ENCODE results near the gene TCERG1.
"Not testable (repeated sequence)": the region's sequence is repeated elsewhere in the genome, so short reads cannot be mapped to it uniquely, and the experiment has no call there.

The TCERG1 gene

DNA sequence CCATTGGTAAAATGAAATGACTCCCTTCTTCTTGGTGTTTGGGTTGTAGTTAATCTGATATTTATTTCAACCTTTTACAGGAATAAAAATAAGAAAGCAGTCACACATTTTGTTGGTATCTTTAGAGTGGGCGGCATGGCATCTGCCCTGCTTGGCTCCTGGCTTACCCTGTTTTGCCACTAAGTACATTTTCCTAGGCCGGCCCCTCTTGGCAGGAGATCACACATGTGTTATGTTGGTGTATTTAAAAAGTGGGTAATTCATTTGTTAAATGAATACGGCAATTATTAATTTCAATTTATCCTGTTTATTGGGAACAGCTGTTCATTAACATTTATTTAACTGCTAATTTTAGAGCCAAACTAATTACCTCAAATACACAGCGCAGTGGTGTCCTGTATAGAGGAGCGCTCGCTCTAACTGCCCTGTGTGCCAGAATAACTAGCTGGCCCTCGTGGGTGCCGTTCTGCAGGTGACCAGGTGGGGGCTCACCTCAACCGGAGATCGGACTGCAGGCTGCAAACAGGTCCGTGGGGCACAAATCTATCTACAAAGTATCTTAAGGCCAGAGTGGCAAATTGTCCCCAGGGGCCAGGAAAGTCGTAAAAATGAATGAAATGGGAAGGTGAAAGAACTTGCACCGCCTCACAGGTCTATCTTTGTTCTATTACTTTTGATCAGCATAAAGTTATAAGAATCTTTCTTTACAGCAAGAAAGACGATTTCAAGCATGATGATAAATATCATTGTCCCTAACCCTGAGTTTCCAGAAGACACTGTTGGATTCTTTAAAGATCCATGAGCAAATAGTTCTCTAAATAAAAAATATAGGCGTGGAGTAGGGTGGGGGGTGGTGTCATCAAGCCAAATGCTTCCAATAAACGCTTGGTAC lies 95.1 kb downstream of the TCERG1 start:
- Histone ChIP-seq H3K9ac (no peak overlapping the region), H3K4me3 (no peak overlapping the region), H3K4me2 (no peak overlapping the region), H3K27ac (no peak overlapping the region), H4K20me1 (no peaks in the 10 kb centered on the region), H3K9me3 (replicated peaks in 1 of 11) (no peaks in the 10 kb centered on the region), H3K27me3 (no peaks in the 10 kb centered on the region), H3K4me1 (no peaks in the 10 kb centered on the region), H3K36me3 (no peaks in the 10 kb centered on the region)
- TF ChIP-seq Cebpa-rat (IDR thresholded peaks at IDR 0.05): no peak

DNA sequence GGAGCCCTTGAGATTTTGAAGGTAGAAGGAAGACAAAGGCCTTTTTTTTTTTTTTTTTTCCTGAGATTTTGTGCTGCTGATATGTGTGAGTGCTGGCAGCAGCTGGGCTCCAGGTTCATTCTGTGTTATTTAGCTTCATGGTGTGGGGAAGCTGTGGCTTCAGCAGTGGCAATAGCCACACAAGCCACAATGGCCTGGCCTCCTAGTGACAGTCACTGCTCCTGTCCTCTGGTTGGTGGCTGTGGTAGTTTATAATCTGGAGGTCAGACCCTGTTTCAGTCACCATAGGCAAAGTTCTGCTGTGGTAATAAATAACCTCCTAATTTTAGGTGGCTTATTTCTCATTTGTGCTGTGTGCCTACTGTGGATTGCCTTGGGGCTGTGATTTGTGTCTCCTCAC lies 97.1 kb downstream of the TCERG1 start:
- no peak for TF ChIP-seq Cebpa-rat (IDR thresholded peaks at IDR 0.05)
- no peak overlapping the region for H3K4me2 ChIP-seq
- no peak overlapping the region for H3K4me3 ChIP-seq
- no peak overlapping the region for H3K9ac ChIP-seq
- H3K36me3 ChIP-seq: no peaks in the 10 kb centered on the region
- H3K9me3 ChIP-seq (replicated peaks in 1 of 11): no peaks in the 10 kb centered on the region
- no peaks in the 10 kb centered on the region for H3K27me3 ChIP-seq
- no peaks in the 10 kb centered on the region for H4K20me1 ChIP-seq
- H3K4me1 ChIP-seq: no peaks in the 10 kb centered on the region
- no peak overlapping the region for H3K27ac ChIP-seq

DNA sequence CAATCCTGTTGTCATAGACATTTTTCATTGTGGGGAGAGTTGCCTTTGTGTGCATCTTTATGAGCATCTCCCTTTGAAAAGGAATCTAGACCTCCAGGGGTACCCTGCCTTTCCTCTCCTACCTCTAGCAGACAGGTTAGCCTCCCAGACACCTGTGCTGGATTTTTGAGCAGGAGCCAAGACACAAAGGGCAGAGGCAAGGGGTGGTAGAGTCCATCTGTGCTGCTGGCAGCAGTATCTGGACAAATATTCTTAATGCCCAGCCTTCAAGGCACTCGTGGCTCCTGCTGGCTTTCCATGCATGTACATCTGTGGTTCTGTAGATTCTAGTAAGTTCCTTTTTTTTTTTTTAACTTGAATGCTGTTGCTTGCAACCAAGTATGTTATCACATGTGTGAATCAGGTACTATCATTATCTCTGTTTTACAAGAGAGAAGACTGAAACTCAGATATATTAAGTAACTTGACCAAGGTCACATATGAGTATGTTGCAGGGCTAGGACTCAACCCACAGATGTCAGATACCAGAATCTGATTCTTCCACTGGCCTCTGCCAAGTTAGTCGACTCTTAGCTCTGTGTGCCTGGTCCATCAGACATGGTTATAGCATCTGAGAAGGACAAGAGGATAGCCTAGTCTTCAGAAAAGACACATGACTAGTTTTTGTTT lies 101.8 kb downstream of the TCERG1 start:
- H3K4me2 ChIP-seq: no peak overlapping the region
- no peak overlapping the region for H3K4me3 ChIP-seq
- H4K20me1 ChIP-seq: no peaks in the 10 kb centered on the region
- no peaks in the 10 kb centered on the region for H3K36me3 ChIP-seq
- TF ChIP-seq Cebpa-rat (IDR thresholded peaks at IDR 0.05): no peak
- no peak overlapping the region for H3K27ac ChIP-seq
- no peak overlapping the region for H3K9ac ChIP-seq
- no peaks in the 10 kb centered on the region for H3K4me1 ChIP-seq
- H3K27me3 ChIP-seq: no peaks in the 10 kb centered on the region
- H3K9me3 ChIP-seq (replicated peaks in 1 of 11): no peaks in the 10 kb centered on the region

- no peak overlapping the region for H3K27ac ChIP-seq
- H4K20me1 ChIP-seq: no peaks in the 10 kb centered on the region
- no peak overlapping the region for H3K4me3 ChIP-seq
- H3K27me3 ChIP-seq: no peaks in the 10 kb centered on the region
- TF ChIP-seq Cebpa-rat (IDR thresholded peaks at IDR 0.05): no peak
- no peak overlapping the region for H3K9ac ChIP-seq
- no peak overlapping the region for H3K4me2 ChIP-seq
- H3K36me3 ChIP-seq: no peaks in the 10 kb centered on the region
- no peaks in the 10 kb centered on the region for H3K4me1 ChIP-seq
- H3K9me3 ChIP-seq (replicated peaks in 1 of 11): no peaks in the 10 kb centered on the region
Measured at GRCh38 chr5:146549615-146550014, 102.5 kb downstream of the TCERG1 start.

DNA sequence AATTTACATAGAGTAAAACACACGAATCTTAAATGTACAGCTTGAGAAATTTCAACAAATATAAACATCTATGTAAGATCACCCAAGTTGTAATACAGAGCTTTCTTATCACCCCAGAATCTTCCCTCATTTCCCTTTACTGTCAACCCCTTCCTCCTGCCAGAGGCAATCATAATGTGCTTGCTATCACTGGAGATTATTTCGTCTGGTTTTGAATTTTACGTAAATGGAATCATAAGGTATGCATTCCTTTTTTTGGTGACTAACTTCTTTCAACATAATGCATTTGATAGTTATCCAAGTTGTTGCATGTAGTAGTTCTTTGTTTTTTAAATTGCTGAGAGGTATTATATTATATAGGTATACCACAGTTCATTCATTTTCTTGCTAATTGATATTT lies 106.3 kb downstream of the TCERG1 start:
- H4K20me1 ChIP-seq: no peaks in the 10 kb centered on the region

GRCh38 chr5:146556884-146557283 lies 109.8 kb downstream of the TCERG1 start:
- H3K9ac ChIP-seq; H3K4me2 ChIP-seq; H4K20me1 ChIP-seq; H3K9me3 ChIP-seq (replicated peaks in 1 of 11); H3K36me3 ChIP-seq; H3K27ac ChIP-seq; H3K4me3 ChIP-seq; H3K4me1 ChIP-seq; H3K27me3 ChIP-seq: not testable (repeated sequence)

More for the DNA sequence above, 106.3 kb downstream of the TCERG1 start:
- no peak for TF ChIP-seq Cebpa-rat (IDR thresholded peaks at IDR 0.05)
- Histone ChIP-seq H3K36me3 (no peaks in the 10 kb centered on the region), H3K27ac (no peak overlapping the region), H3K4me2 (no peak overlapping the region), H3K27me3 (no peaks in the 10 kb centered on the region), H3K4me3 (no peak overlapping the region), H3K9ac (no peak overlapping the region), H3K4me1 (no peaks in the 10 kb centered on the region), H3K9me3 (replicated peaks in 1 of 11) (peaks cover 0 to 8% (median 0%) of the 10 kb centered on the region in 11 experiments; a peak in 4 of 22 replicates)

GRCh38 chr5:146560205-146560812 lies 113.2 kb downstream of the TCERG1 start:
- Histone ChIP-seq H3K4me2 (no peak overlapping the region), H3K9me3 (replicated peaks in 1 of 11) (peaks cover 0 to 8% (median 0%) of the 10 kb centered on the region in 11 experiments; a peak in 4 of 22 replicates), H3K27ac (no peak overlapping the region), H3K36me3 (no peaks in the 10 kb centered on the region), H3K9ac (no peak overlapping the region), H4K20me1 (no peaks in the 10 kb centered on the region), H3K4me1 (peaks cover 0 to 5% (median 0%) of the 10 kb centered on the region in 10 experiments; a peak in 1 of 20 replicates), H3K4me3 (no peak overlapping the region), H3K27me3 (no peaks in the 10 kb centered on the region)
- TF ChIP-seq Cebpa-rat (IDR thresholded peaks at IDR 0.05): no peak

Measured in BLaER1 treated with 17β-estradiol and CSF1 and Interleukin-3, amounts not matched to agents 10 nM and 100 nM (cell line).